Activated CD4-positive, CD25-positive, alpha-beta regulatory T cell (primary cell): ENCODE measurements around the gene SPAG5.

Source experiments
- DNase-seq, 4 experiments: peaks; one replicate each; lab custom pipeline; 2025; lab: John Stamatoyannopoulos, UW

Gene SPAG5

GRCh38 chr17:28573966-28574480 is 24.8 kb downstream of the SPAG5 start:
- DNase-seq = no peak

- DNase-seq = no peak
Observed at GRCh38 chr17:28573521-28573920, 25.3 kb downstream of the SPAG5 start.

- DNase-seq = no peak
Observed at GRCh38 chr17:28573040-28573380, 25.8 kb downstream of the SPAG5 start.

- no peak for DNase-seq
Observed at GRCh38 chr17:28572259-28573039, 26.4 kb downstream of the SPAG5 start.

DNA sequence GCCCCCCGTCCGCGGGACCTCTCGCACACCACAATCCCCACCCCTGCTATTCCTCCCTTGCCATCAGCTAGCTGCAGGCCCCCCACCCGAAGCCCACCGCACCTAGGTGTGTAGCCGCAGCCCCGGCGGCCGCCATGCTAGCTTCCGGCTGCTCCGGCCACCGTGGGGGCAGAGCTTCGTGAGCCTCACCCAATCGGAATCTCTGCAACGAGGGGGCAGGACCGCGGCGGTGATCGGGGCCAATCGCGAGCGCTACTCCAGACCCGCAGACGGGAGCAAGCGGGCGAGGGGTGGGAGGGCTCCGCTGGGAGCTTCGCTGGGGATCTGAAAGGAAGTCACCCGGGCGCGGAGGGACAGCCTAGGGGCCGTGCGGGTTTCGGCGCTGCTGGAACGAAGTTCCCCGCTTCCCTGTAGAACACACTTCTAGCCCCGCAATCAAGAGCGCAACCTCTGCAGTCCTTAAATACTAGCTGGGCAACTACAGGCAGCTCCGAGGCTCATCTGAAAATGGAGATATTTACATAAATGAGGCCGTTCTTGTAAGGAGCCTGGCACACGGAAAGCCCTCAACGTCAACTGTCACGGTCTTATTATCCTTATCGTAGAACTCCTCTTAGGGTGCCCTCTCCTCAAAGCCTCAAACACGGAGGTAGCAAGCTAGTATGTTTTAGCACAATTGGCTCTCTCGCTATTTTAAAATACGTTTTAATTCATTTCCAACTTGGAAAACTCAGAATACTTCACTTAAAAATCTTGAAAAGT is 27.3 kb downstream of the SPAG5 start, which contains the start of gene PIGS:
PIGS (minus strand) TSS at position 164 of the 762 bp plus-strand sequence; CDS start at position 136, 28 bp downstream.
- DNase-seq = peak; percentile 76 to 88 (median 84)

GRCh38 chr17:28570716-28571360 is 28.0 kb downstream of the SPAG5 start:
- DNase-seq = peak in 1 of 4 experiments; percentile 30

GRCh38 chr17:28569446-28569845 is 29.4 kb downstream of the SPAG5 start:
- no peak for DNase-seq

DNA sequence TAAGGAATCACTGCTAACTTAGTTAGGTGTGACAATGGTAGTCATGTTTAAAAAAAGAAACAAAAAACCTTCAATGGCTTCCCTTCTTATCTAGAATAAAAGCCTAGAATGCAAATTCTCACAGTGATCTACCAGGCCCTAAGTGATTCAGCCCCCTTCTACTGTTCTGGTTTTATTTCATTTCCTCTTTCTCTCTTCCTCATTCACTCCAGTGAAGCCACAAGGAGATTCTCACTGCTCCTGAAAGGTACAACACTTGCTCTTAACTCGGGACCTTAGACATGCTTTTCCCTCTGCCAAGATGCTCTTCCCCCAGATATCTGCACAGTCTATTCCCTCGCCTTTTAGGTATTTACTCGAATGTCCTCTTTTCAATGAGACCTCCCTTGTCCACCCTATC is 31.2 kb downstream of the SPAG5 start:
- DNase-seq = no peak

DNA sequence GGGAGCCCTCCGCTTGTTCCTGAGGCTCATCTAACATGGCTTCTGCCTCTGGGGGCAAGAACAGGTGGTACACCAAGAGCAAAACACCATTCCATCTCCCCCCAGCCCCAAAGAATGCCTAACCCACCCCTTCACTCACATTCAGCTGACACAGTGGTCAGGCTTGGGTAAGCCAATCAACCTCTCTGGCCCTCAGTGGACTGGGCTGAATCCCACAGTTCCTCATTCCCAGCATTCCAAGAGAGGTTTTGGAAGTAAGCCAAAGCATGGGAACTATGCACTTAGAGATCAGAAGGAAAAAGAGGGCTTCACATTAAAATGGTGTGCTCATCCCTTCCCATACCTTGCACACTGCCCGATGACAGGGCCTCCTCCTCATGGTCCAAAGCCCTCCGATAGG is 35.4 kb downstream of the SPAG5 start:
- DNase-seq = no peak

GRCh38 chr17:28555022-28555421 is 43.8 kb downstream of the SPAG5 start:
- no peak for DNase-seq

GRCh38 chr17:28554565-28554964 is 44.3 kb downstream of the SPAG5 start:
- no peak for DNase-seq

DNA sequence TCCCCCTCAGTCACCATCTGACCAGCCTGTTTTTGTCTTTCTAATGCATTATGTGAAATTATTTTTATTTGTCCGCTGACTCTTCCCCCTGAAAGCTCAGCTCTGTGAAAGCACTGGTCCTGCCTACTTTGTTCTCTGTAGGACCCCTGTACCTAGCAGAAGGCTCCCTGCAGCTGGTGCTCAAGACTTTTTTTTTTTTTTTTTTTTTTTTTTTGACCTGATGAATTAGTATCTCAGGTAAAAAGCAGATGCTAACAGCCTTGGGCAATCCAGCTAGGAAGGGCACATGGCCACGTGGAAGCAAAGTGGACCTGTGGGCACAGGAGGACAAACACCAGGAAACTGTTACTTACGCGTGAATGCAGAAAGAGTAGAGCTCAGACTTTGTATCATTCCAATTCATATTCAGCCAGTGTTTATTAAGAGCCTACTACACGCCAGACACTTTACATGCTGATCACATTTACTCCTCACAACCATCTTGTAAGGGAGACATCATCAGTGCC is 45.8 kb downstream of the SPAG5 start:
- DNase-seq = no peak

- peak; percentile 62 to 72 (median 68) for DNase-seq
Observed at GRCh38 chr17:28552176-28552999, 46.4 kb downstream of the SPAG5 start, which contains the start of gene UNC119. Gene UNC119, minus strand, starts transcription at chr17:28552624. Its CDS starts 67 bp downstream, at chr17:28552557.

GRCh38 chr17:28551421-28552175 is 47.2 kb downstream of the SPAG5 start:
- DNase-seq = no peak

GRCh38 chr17:28550858-28551257 is 48.0 kb downstream of the SPAG5 start:
- no peak for DNase-seq

- peak in 2 of 4 experiments; percentile 21 to 26 for DNase-seq
Observed at GRCh38 chr17:28549236-28550132, 49.3 kb downstream of the SPAG5 start.

GRCh38 chr17:28548417-28549130 is 50.3 kb downstream of the SPAG5 start:
- DNase-seq = no peak

DNA sequence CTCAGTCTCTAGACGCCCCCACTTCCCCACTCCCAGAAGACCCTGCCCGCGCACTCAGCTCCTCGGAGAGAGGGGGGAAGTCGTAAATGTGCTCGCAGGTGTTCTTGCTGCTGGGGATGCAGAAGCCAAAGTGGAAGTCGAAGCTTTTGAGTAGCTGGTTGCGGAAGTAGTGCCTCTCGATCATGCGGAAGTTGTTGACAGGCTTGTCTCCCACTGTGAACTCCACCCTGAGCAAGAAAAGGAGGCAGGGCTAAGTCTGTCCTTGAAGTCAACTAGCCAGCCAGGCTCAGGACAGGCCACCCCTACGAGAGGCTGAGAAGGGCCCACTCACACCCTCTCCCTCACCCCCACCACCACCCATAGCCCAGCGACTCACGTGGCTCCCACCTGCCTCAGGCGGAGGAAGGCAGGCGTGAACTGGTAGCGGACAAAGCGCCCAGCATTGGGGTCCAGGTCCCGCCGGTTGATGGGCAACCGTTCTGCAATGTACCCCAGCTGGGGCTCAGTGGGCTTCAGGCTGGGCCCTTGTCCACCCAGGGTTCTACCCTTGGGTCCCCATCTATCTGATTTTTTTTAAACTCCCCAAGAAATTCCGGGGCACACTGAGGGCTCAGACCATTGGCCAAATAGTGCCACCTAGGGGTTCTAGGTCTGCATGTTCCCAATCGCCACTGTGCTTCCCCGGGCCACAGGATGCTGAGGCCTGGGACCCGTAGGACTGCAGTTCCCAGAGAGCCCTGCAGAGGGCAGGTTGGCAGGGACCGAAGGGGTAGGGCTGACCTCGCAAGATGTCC is 51.0 kb downstream of the SPAG5 start:
- DNase-seq = peak in 3 of 4 experiments; percentile 9 to 52 (median 20)
